ENCODE measurements around the gene ARSG. TPM values are rescaled to one million over a fixed set of nuclear protein-coding genes. Genes with fewer than 3 reads are reported as not detected.
"Not testable (repeated sequence)": the region's sequence is repeated elsewhere in the genome, so short reads cannot be mapped to it uniquely, and the experiment has no call there.

Gene ARSG
- total and polyA plus RNA-seq, 4 donors: 1.5 to 5.4 (median 2.3) TPM

- TF ChIP-seq YY1 (IDR thresholded peaks at IDR 0.05) (peak; percentile 81), FOXA2 (IDR thresholded peaks at IDR 0.05) (peak; percentile 95)
- TF ChIP-seq, protein P1, sequence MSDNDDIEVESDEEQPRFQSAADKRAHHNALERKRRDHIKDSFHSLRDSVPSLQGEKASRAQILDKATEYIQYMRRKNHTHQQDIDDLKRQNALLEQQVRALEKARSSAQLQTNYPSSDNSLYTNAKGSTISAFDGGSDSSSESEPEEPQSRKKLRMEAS (IDR thresholded peaks at IDR 0.05): peak; percentile 87
Observed at GRCh38 chr17:68265833-68266232, 25.5 kb upstream of the ARSG start (continued).

DNA sequence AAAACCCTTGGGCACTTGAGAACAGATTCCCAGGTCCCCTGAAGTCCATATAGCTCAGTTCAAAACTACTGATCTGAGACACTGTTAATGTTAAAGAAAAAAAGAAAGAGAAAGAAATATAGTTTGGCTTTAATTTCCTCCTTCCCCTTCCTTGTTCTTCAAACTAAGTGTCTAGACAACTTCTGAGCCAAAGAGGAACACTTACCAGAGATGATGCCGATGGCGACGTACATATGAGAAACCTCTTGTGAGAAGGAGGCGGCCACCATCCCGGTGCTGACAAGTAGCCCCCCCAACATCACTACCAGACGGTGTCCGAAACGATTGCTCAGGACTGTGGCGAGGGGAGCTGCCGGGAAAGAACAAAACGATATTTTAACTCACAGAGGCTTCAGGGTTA is 17.6 kb upstream of the ARSG start:
- peaks cover 0 to 4% (median 1%) of the 10 kb centered on the region in 4 donors for H3K4me1 ChIP-seq (ENCODE audit: control insufficient read depth in 4 of 4, insufficient read depth in 4 of 4, low read length in 3 of 4)
- no peaks in the 10 kb centered on the region for H3K36me3 ChIP-seq (ENCODE audit: control insufficient read depth in 4 of 4, insufficient read depth in 3 of 4, low read depth in 1 of 4, low read length in 3 of 4)
- peaks cover 0 to 2% (median 0%) of the 10 kb centered on the region in 4 donors for H3K9me3 ChIP-seq (ENCODE audit: control insufficient read depth in 4 of 4, low read length in 3 of 4)
- H3K27me3 ChIP-seq (ENCODE audit: control insufficient read depth in 4 of 4, insufficient read depth in 4 of 4, low read length in 3 of 4): no peaks in the 10 kb centered on the region
- TF ChIP-seq, protein P2, sequence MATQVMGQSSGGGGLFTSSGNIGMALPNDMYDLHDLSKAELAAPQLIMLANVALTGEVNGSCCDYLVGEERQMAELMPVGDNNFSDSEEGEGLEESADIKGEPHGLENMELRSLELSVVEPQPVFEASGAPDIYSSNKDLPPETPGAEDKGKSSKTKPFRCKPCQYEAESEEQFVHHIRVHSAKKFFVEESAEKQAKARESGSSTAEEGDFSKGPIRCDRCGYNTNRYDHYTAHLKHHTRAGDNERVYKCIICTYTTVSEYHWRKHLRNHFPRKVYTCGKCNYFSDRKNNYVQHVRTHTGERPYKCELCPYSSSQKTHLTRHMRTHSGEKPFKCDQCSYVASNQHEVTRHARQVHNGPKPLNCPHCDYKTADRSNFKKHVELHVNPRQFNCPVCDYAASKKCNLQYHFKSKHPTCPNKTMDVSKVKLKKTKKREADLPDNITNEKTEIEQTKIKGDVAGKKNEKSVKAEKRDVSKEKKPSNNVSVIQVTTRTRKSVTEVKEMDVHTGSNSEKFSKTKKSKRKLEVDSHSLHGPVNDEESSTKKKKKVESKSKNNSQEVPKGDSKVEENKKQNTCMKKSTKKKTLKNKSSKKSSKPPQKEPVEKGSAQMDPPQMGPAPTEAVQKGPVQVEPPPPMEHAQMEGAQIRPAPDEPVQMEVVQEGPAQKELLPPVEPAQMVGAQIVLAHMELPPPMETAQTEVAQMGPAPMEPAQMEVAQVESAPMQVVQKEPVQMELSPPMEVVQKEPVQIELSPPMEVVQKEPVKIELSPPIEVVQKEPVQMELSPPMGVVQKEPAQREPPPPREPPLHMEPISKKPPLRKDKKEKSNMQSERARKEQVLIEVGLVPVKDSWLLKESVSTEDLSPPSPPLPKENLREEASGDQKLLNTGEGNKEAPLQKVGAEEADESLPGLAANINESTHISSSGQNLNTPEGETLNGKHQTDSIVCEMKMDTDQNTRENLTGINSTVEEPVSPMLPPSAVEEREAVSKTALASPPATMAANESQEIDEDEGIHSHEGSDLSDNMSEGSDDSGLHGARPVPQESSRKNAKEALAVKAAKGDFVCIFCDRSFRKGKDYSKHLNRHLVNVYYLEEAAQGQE (IDR thresholded peaks at IDR 0.05): no peak
- TF ChIP-seq SP1 (IDR thresholded peaks at IDR 0.05) (no peak), TAF1 (conservative IDR thresholded peaks at IDR 0.05) (no peak), JUND (IDR thresholded peaks at IDR 0.05) (no peak), FOXA2 (IDR thresholded peaks at IDR 0.05) (no peak)
- TF ChIP-seq, protein P3, sequence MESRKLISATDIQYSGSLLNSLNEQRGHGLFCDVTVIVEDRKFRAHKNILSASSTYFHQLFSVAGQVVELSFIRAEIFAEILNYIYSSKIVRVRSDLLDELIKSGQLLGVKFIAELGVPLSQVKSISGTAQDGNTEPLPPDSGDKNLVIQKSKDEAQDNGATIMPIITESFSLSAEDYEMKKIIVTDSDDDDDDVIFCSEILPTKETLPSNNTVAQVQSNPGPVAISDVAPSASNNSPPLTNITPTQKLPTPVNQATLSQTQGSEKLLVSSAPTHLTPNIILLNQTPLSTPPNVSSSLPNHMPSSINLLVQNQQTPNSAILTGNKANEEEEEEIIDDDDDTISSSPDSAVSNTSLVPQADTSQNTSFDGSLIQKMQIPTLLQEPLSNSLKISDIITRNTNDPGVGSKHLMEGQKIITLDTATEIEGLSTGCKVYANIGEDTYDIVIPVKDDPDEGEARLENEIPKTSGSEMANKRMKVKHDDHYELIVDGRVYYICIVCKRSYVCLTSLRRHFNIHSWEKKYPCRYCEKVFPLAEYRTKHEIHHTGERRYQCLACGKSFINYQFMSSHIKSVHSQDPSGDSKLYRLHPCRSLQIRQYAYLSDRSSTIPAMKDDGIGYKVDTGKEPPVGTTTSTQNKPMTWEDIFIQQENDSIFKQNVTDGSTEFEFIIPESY (IDR thresholded peaks at IDR 0.05): no peak
- H3K4me3 ChIP-seq (ENCODE audit: low read depth in 1 of 3, low read length in 3 of 3): no peak overlapping the region
- no peak overlapping the region for H3K9ac ChIP-seq (ENCODE audit: low read depth in 1 of 2, low read length in 2 of 2)
- DNase-seq (ENCODE audit: low spot score): no peak
- no peak overlapping the region for H3K27ac ChIP-seq (ENCODE audit: low read depth in 1 of 2, low read length in 2 of 2)
- 88% methylated on average over 11 of the region's 11 CpGs for WGBS

GRCh38 chr17:68276339-68276738 is 15.0 kb upstream of the ARSG start:
- H3K4me3 ChIP-seq (ENCODE audit: low read depth in 1 of 3, low read length in 3 of 3); H3K27ac ChIP-seq (ENCODE audit: low read depth in 1 of 2, low read length in 2 of 2); H3K36me3 ChIP-seq (ENCODE audit: control insufficient read depth in 4 of 4, insufficient read depth in 3 of 4, low read depth in 1 of 4, low read length in 3 of 4); DNase-seq (ENCODE audit: low spot score); H3K9me3 ChIP-seq (ENCODE audit: control insufficient read depth in 4 of 4, low read length in 3 of 4); H3K27me3 ChIP-seq (ENCODE audit: control insufficient read depth in 4 of 4, insufficient read depth in 4 of 4, low read length in 3 of 4); H3K9ac ChIP-seq (ENCODE audit: low read depth in 1 of 2, low read length in 2 of 2); H3K4me1 ChIP-seq (ENCODE audit: control insufficient read depth in 4 of 4, insufficient read depth in 4 of 4, low read length in 3 of 4): not testable (repeated sequence)
- 97% methylated on average over 3 of the region's 3 CpGs for WGBS

- peaks cover 0 to 2% (median 0%) of the 10 kb centered on the region in 4 donors for H3K9me3 ChIP-seq (ENCODE audit: control insufficient read depth in 4 of 4, low read length in 3 of 4)
- no peaks in the 10 kb centered on the region for H3K27me3 ChIP-seq (ENCODE audit: control insufficient read depth in 4 of 4, insufficient read depth in 4 of 4, low read length in 3 of 4)
- H3K4me1 ChIP-seq (ENCODE audit: control insufficient read depth in 4 of 4, insufficient read depth in 4 of 4, low read length in 3 of 4): no peaks in the 10 kb centered on the region
- no peak overlapping the region for H3K27ac ChIP-seq (ENCODE audit: low read depth in 1 of 2, low read length in 2 of 2)
- H3K4me3 ChIP-seq (ENCODE audit: low read depth in 1 of 3, low read length in 3 of 3): no peak overlapping the region
- no peak overlapping the region for H3K9ac ChIP-seq (ENCODE audit: low read depth in 1 of 2, low read length in 2 of 2)
- TF ChIP-seq, protein P1 (IDR thresholded peaks at IDR 0.05): no peak
- TF ChIP-seq EGR1 (IDR thresholded peaks at IDR 0.05; ENCODE audit: low read depth in 2 of 2) (no peak), YY1 (IDR thresholded peaks at IDR 0.05) (no peak)
- H3K36me3 ChIP-seq (ENCODE audit: control insufficient read depth in 4 of 4, insufficient read depth in 3 of 4, low read depth in 1 of 4, low read length in 3 of 4): no peaks in the 10 kb centered on the region
- WGBS: 97% methylated on average over 5 of the region's 5 CpGs
- no peak for DNase-seq (ENCODE audit: low spot score)
Observed at GRCh38 chr17:68277807-68278206, 13.5 kb upstream of the ARSG start.

DNA sequence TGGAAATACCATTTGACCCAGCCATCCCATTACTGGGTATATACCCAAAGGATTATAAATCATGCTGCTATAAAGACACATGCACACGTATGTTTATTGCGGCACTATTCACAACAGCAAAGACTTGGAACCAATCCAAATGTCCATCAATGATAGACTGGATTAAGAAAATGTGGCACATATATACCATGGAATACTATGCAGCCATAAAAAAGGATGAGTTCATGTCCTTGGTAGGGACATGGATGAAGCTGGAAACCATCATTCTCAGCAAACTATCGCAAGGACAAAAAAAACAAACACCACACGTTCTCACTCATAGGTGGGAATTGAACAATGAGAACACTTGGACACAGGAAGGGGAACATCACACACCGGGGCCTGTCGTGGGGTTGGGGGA is 9.3 kb upstream of the ARSG start:
- 91% methylated on average over 4 of the region's 6 CpGs for WGBS
- DNase-seq (ENCODE audit: low spot score); H3K9me3 ChIP-seq (ENCODE audit: control insufficient read depth in 4 of 4, low read length in 3 of 4); H3K9ac ChIP-seq (ENCODE audit: low read depth in 1 of 2, low read length in 2 of 2); H3K27ac ChIP-seq (ENCODE audit: low read depth in 1 of 2, low read length in 2 of 2); H3K4me1 ChIP-seq (ENCODE audit: control insufficient read depth in 4 of 4, insufficient read depth in 4 of 4, low read length in 3 of 4); H3K36me3 ChIP-seq (ENCODE audit: control insufficient read depth in 4 of 4, insufficient read depth in 3 of 4, low read depth in 1 of 4, low read length in 3 of 4); H3K27me3 ChIP-seq (ENCODE audit: control insufficient read depth in 4 of 4, insufficient read depth in 4 of 4, low read length in 3 of 4); H3K4me3 ChIP-seq (ENCODE audit: low read depth in 1 of 3, low read length in 3 of 3): not testable (repeated sequence)
